AG10803 (cell line): ENCODE measurements around the gene PLA2G2C.

Source experiments
- DNase-seq: peaks from one replicate; pipeline ENCODE4 v3.0.0; 2010; ENCODE audit warnings: low read depth
- H3K4me3 ChIP-seq: 2 replicates; pipeline ENCODE4 v1.5.1; 2011; ENCODE audit warnings: mild to moderate bottlenecking, low read length, control low read depth
- TF ChIP-seq, protein P1 (sequence below): conservative IDR thresholded peaks from 2 replicates; pipeline ENCODE4 v1.5.1; 2011; ENCODE audit warnings: mild to moderate bottlenecking, low read length, control low read depth, inconsistent platforms

Gene PLA2G2C

DNA sequence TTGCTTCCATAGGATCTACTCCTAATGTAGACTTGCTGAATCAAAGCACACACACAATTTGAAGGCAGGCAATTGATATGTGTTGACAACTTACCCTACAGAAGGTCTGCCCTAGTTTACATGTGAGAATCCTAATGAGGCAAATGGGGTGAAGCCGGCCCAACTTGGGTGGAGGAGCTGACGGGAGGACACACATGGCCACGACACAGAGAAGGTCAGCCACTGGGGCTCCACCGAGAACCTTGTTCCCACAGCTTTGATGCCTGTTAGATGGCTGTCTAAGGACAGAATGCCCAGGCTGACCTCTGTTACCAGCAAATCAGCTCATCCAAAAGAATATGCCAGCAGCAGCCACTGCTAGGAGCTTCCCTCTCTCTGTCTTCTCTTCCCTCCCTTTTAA, 65.5 kb downstream of the PLA2G2C start:
- H3K4me3 ChIP-seq, result no peak overlapping the region
- DNase-seq, result no peak
- TF ChIP-seq, protein P1, sequence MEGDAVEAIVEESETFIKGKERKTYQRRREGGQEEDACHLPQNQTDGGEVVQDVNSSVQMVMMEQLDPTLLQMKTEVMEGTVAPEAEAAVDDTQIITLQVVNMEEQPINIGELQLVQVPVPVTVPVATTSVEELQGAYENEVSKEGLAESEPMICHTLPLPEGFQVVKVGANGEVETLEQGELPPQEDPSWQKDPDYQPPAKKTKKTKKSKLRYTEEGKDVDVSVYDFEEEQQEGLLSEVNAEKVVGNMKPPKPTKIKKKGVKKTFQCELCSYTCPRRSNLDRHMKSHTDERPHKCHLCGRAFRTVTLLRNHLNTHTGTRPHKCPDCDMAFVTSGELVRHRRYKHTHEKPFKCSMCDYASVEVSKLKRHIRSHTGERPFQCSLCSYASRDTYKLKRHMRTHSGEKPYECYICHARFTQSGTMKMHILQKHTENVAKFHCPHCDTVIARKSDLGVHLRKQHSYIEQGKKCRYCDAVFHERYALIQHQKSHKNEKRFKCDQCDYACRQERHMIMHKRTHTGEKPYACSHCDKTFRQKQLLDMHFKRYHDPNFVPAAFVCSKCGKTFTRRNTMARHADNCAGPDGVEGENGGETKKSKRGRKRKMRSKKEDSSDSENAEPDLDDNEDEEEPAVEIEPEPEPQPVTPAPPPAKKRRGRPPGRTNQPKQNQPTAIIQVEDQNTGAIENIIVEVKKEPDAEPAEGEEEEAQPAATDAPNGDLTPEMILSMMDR, result no peak

DNA sequence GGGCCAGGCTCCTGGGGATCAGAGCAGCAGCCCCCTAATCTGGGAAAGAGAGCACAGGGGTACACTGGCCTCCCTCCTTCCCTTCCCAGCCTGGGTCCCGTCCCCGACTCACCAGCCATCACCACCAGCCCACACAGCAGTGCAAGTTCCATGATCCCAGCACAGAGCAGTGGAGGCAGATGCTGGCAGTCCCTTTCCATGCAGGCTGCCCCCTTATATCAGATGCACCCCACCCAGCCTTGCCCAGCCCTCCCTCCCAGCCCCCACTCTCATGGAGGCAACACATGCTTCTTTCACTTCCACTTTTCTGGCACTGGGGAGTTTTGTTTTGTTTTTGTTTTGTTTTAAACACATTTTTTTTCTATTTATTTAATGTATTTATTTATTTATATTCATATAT, 67.0 kb downstream of the PLA2G2C start, which contains the start of gene PLA2G2D:
TSS of gene PLA2G2D (minus strand) at position 190 of the 400 bp plus-strand sequence. CDS start at position 152, 38 bp downstream.
- TF ChIP-seq, protein P1, result no peak
- H3K4me3 ChIP-seq, result no peak within 1 kb of the TSS
- no peak for DNase-seq

DNA sequence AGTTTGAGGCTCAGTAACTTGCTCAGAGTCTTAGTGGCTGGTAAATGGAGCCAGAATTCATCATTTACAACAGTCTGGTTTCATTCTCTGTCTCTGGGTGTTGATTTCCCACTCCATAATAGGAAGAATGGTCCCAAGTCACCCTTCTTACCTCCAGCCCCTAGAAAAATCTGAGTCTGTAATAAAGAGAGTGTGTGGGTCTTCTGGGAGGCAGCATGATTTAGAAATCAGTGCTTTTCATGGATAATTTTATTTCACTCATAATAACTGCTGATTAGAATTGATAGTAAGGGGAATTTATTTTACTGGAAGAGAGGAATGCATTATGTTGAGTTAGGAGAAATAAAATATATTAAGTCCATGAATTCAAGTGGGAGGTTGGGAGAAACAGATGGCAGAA, 69.1 kb downstream of the PLA2G2C start:
- TF ChIP-seq, protein P1, result no peak
- DNase-seq, result no peak

DNA sequence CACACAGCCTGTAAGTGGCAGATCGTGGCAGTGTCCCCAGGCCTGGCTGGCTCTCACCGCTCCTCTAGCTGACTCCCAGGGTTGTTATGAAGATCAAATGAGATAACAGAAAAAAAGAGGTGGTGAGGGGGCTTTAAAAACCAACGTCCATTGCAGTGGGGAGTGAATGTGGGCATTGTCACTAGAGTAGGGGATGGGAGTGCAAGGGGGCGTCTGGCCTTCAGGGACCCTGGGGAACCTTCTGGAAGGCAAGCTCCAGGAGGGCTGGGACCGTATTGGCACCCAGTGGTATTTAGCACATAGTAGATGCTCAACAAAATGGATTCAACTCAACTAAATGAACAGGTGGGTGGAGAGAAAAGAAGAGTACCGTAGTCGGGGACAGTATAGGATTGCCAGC, 70.4 kb downstream of the PLA2G2C start:
- DNase-seq, result no peak

More for the DNA sequence above, 69.1 kb downstream of the PLA2G2C start:
- H3K4me3 ChIP-seq, result no peak overlapping the region

DNA sequence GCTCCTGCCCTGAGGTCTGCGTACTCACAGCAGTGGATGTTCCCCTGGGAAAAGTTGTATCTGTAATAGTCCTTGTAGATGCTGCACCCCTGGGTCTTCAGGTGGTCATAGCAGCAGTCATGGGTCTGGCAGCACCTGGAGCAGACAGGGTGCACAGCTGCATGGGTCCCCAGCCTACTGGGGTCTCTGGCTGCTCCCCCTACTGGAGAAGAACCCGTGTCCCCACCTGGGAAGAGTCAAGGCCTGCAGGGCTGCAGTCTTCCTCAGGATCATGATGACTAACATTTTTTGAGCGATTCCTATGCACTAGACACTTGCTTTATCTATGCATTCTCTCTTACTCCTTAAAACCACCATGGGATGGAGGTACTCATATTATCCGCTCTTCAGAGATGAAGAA, 70.8 kb downstream of the PLA2G2C start:
- H3K4me3 ChIP-seq, result no peak overlapping the region
- no peak for DNase-seq
- TF ChIP-seq, protein P1, result no peak

More for the DNA sequence above, 70.4 kb downstream of the PLA2G2C start:
- no peak overlapping the region for H3K4me3 ChIP-seq
- TF ChIP-seq, protein P1, result no peak

DNA sequence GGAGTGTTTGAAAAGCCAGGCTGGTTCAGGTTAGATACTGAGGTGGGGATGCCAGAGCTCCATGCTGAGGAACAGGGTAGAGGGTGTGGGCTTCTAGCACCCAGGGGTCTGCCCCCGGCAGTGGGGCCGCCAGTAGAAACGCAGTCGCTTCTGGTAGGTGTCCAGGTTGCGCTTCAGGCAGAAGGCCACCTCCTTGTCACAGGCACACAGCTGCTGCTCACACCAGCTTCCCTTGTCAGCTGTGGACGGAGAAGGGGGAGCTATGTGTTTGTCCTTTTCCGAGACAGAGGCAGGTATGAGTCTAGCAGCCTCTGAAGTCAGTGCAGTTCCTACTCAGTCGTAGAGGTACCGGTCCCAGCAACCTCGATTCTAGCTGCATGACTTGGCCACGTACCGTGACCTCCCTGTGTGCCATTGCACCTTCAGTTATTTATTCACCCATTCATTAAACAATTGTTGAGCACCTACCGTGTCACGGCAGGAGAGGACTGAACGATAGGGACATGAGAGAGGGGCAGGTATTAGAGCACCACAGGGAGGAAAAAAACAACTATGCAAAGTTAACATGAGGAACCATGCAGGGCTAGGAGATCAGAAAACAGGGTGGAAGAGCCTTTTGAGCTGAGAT, 72.2 kb downstream of the PLA2G2C start:
- DNase-seq, result no peak
- H3K4me3 ChIP-seq, result no peak overlapping the region
- TF ChIP-seq, protein P1, result no peak
